HepG2 (cell line): ENCODE results near the gene FJX1. TPM values are rescaled to one million over a fixed set of nuclear protein-coding genes. Genes with fewer than 3 reads are reported as not detected.

ENCODE experiments used
- GATAD2A ChIP-seq: IDR thresholded peaks from 2 replicates; pipeline ENCODE4 v1.6.1; 2016
- HDAC6 ChIP-seq: fragments of 200-600 bp; sonication (generic); IDR thresholded peaks from 2 replicates; pipeline ENCODE4 v1.7.0; 2017; ENCODE audit warnings: mild to moderate bottlenecking, antibody characterized with exemption, low read length, low read depth
- HMGA1 ChIP-seq: sonication (generic); formaldehyde crosslinking; conservative IDR thresholded peaks from 2 replicates; pipeline ENCODE4 v1.4.0; 2020; ENCODE audit warnings: missing genetic modification reagents
- HNF4A ChIP-seq: sonication (generic); formaldehyde crosslinking; IDR thresholded peaks from 2 replicates; pipeline ENCODE4 v1.4.0; 2020; ENCODE audit warnings: missing genetic modification reagents
- PHF21A ChIP-seq: sonication (generic); formaldehyde crosslinking; IDR thresholded peaks from 2 replicates; pipeline ENCODE4 v1.5.0; 2020; ENCODE audit warnings: mild to moderate bottlenecking, missing genetic modification reagents
- POLR2AphosphoS5 ChIP-seq: IDR thresholded peaks from 2 replicates; pipeline ENCODE4 v1.6.1; 2012; ENCODE audit warnings: low read depth, low read length
- RBFOX2 ChIP-seq: fragments of 200-400 bp; formaldehyde crosslinking; IDR thresholded peaks from 2 replicates; pipeline ENCODE4 v1.6.1; 2017; ENCODE audit warnings: low read depth, mild to moderate bottlenecking, low read length
- REL ChIP-seq: sonication (generic); formaldehyde crosslinking; conservative IDR thresholded peaks from 2 replicates; pipeline ENCODE4 v1.8.0; 2022; ENCODE audit warnings: mild to moderate bottlenecking, missing genetic modification reagents, moderate library complexity
- ZBTB38 ChIP-seq: sonication (generic); formaldehyde crosslinking; IDR thresholded peaks from 2 replicates; pipeline ENCODE4 v1.5.1; 2020; ENCODE audit warnings: mild to moderate bottlenecking, missing genetic modification reagents
- ZNF235 ChIP-seq: sonication (generic); formaldehyde crosslinking; IDR thresholded peaks from 2 replicates; pipeline ENCODE4 v1.8.1; 2023; ENCODE audit warnings: mild to moderate bottlenecking, missing genetic modification reagents, borderline replicate concordance
- ZNF253 ChIP-seq: sonication (generic); formaldehyde crosslinking; IDR thresholded peaks from 2 replicates; pipeline ENCODE4 v1.8.0; 2022; ENCODE audit warnings: mild to moderate bottlenecking, missing genetic modification reagents, borderline replicate concordance
- ZNF543 ChIP-seq: sonication (generic); formaldehyde crosslinking; IDR thresholded peaks from 2 replicates; pipeline ENCODE4 v1.4.0; 2020; ENCODE audit warnings: mild to moderate bottlenecking, missing genetic modification reagents
- ZNF557 ChIP-seq: sonication (generic); formaldehyde crosslinking; IDR thresholded peaks from 2 replicates; pipeline ENCODE4 v1.4.0; 2020; ENCODE audit warnings: missing genetic modification reagents
- ZNF609 ChIP-seq: sonication (generic); formaldehyde crosslinking; IDR thresholded peaks from 2 replicates; pipeline ENCODE4 v1.4.0; 2020; ENCODE audit warnings: mild to moderate bottlenecking, missing genetic modification reagents, borderline replicate concordance
- ZNF687 ChIP-seq: sonication (generic); formaldehyde crosslinking; IDR thresholded peaks from 2 replicates; pipeline ENCODE4 v1.5.1; 2020; ENCODE audit warnings: mild to moderate bottlenecking, missing genetic modification reagents, moderate library complexity
- polyA plus RNA-seq, 8 experiments: library from polyadenylated mRNA; depleted of rRNA in 3 of 8; stranded (reverse) in 7 of 8; unstranded in 1 of 8; fragments of >200 nt; fragmentation: Illumina TruSeq in 4 of 8; extraction: Trizol in 4 of 8; gene quantifications; 2 replicates each; pipeline versions ENCODE4 v1.2.1 to v1.2.3, GENCODE V29; 2011 to 2016; ENCODE audit warnings: low read depth in 4 of 8, missing spikeins in 1 of 8, mixed read lengths in 1 of 8; ENCODE audit not compliant: insufficient read depth in 1 of 8
- total RNA-seq, 5 experiments: library from RNA; depleted of rRNA; stranded (reverse); fragments of >200 nt; fragmentation: Illumina TruSeq; extraction: Trizol; gene quantifications; 2 replicates each; pipeline ENCODE4 v1.2.3, GENCODE V29; 2016; ENCODE audit warnings: low read depth in 1 of 5
- TF ChIP-seq, protein P1 (sequence below), 2 experiments: sonication (generic) in 1 of 2; formaldehyde crosslinking in 1 of 2; IDR thresholded peaks; 2 replicates each; pipeline versions ENCODE4 v1.5.1 to v1.6.1; 2011 to 2020; ENCODE audit warnings: borderline replicate concordance in 1 of 2, low read depth in 1 of 2, low read length in 1 of 2, mild to moderate bottlenecking in 1 of 2, missing genetic modification reagents in 1 of 2, moderate library complexity in 1 of 2
- TF ChIP-seq, protein P2 (sequence below): sonication (generic); formaldehyde crosslinking; IDR thresholded peaks from 2 replicates; pipeline ENCODE4 v1.4.0; 2020; ENCODE audit warnings: low read depth, mild to moderate bottlenecking, missing genetic modification reagents

The FJX1 gene
- total and polyA plus RNA-seq, 2 of the 13 experiments (the other 11 are each of a cell fraction or from before 2014, with no cell fraction given) = 0.40 to 0.82 TPM

DNA sequence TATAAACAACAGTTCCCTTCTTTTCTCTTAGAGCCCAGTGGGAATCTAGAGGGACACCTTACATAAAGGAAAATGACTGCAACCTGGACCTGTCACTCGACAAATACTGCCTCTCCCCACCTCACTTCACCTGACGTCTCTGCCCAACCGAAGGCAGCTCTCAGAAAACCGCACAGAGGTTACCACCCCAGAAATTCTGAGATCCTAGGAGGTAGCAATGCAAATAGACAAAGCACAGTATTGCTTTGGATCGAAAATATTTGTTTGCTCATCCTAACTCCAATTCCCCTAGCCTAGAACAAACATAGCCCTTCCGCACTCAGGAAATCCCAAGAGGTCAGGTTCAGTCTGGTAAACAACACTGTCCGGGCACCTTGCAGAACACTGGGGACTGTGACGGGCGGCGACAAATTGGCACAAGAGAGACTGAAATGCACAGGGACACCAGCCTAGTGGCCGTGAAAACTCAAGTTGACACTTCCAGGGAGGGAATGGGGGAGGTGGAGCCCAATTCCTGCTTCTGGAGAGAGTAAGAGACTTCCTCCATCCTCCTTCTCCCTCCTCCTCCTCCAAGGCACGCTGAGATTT, 43.9 kb downstream of the FJX1 start (continued):
- TF ChIP-seq, protein P1, sequence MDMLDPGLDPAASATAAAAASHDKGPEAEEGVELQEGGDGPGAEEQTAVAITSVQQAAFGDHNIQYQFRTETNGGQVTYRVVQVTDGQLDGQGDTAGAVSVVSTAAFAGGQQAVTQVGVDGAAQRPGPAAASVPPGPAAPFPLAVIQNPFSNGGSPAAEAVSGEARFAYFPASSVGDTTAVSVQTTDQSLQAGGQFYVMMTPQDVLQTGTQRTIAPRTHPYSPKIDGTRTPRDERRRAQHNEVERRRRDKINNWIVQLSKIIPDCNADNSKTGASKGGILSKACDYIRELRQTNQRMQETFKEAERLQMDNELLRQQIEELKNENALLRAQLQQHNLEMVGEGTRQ (IDR thresholded peaks at IDR 0.05; ENCODE audit: low read depth, low read length) = no peak
- TF ChIP-seq, protein P1 (CRISPR knock-in tag; IDR thresholded peaks at IDR 0.05; ENCODE audit: borderline replicate concordance) = no peak
- TF ChIP-seq, protein P2, sequence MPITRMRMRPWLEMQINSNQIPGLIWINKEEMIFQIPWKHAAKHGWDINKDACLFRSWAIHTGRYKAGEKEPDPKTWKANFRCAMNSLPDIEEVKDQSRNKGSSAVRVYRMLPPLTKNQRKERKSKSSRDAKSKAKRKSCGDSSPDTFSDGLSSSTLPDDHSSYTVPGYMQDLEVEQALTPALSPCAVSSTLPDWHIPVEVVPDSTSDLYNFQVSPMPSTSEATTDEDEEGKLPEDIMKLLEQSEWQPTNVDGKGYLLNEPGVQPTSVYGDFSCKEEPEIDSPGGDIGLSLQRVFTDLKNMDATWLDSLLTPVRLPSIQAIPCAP (CRISPR knock-in tag) = no peak
- TF ChIP-seq HMGA1 (CRISPR knock-in tag) (no peak), ZNF235 (CRISPR knock-in tag) (no peak), GATAD2A (CRISPR knock-in tag) (peak; percentile 92), RBFOX2 (no peak), HDAC6 (no peak), ZNF609 (CRISPR knock-in tag) (peak; percentile 99), HNF4A (CRISPR knock-in tag) (peak; percentile 78), ZNF543 (no peak), ZBTB38 (CRISPR knock-in tag) (no peak), POLR2AphosphoS5 (no peak), PHF21A (CRISPR knock-in tag) (peak; percentile 92), ZNF687 (no peak), ZNF253 (CRISPR knock-in tag) (no peak), ZNF557 (CRISPR knock-in tag) (0 out of 2 replicates have a peak, but pooled peaks have one; percentile 20), REL (CRISPR knock-in tag) (no peak)
